Choroid plexus epithelial cell (primary cell): ENCODE results near the gene RAB44.

ENCODE experiments used
- DNase-seq: peaks from one replicate; pipeline ENCODE4 v3.0.0-alpha.2; 2010; ENCODE audit warnings: low read depth
- H3K4me3 ChIP-seq: 2 replicates; pipeline ENCODE4 v1.5.1; 2011; ENCODE audit warnings: low read depth, mild to moderate bottlenecking, control low read depth, low read length, moderate library complexity
- TF ChIP-seq, protein P1 (sequence below): conservative IDR thresholded peaks from 2 replicates; pipeline ENCODE4 v1.5.1; 2011; ENCODE audit warnings: low read depth, mild to moderate bottlenecking, control low read depth, inconsistent platforms, low read length, moderate library complexity

The RAB44 gene

DNA sequence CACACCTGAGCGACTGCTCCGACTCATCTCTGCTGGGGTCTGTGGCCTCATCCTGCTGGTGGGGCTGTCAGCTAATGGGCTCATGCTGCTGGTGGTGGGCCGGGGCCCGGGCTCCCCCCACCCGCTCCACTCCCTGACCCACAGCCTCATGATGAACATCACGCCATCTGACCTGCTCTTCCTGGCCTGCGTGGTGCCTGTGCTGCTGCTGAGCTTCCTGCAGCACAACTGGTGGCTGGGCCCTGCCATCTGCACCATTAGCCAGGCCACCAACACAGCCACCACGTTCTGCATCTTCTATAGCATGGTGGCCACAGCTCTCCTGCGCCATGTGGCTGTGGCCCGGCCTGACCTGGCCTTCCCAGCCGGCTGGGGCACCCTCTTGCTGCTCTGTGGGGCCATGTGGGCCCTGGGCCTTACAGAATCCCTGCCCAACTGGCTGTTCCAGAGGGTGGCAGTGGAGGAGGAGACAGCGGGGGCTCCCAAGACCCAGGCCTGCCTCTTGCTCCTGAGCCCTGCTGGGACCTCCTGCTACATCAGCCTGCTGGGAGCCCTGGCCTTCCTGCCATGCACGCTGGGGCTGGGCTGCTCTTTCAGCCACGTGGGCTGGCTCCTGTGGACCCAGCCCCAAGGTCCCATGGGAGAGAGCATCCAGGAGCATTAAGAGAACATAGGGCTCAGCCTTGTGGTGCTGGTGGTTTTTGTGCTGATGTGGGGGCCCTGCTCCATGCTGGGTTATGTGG is 39.6 kb downstream of the RAB44 start:
- no peak overlapping the region for H3K4me3 ChIP-seq
- DNase-seq, result no peak
- TF ChIP-seq, protein P1, sequence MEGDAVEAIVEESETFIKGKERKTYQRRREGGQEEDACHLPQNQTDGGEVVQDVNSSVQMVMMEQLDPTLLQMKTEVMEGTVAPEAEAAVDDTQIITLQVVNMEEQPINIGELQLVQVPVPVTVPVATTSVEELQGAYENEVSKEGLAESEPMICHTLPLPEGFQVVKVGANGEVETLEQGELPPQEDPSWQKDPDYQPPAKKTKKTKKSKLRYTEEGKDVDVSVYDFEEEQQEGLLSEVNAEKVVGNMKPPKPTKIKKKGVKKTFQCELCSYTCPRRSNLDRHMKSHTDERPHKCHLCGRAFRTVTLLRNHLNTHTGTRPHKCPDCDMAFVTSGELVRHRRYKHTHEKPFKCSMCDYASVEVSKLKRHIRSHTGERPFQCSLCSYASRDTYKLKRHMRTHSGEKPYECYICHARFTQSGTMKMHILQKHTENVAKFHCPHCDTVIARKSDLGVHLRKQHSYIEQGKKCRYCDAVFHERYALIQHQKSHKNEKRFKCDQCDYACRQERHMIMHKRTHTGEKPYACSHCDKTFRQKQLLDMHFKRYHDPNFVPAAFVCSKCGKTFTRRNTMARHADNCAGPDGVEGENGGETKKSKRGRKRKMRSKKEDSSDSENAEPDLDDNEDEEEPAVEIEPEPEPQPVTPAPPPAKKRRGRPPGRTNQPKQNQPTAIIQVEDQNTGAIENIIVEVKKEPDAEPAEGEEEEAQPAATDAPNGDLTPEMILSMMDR, result no peak

DNA sequence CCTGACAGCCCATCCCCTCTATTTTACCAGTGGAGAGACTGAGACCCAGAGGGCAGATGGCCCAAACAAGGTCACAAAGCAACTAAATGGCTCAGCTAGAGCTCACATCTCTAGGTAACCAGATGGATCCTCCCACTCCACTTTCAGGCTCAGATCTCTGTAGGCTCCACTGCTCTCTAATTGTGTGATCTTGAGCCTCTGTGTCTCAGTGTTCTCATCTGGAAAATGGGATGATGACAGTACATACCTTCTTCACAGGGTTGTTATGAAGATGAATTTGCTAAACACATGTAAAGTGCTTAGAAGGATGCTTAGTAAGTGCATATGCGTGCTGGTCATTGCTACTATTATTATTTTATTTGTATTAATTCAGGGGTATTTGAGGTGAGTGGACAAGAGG is 40.5 kb downstream of the RAB44 start:
- no peak for DNase-seq
- no peak overlapping the region for H3K4me3 ChIP-seq
- TF ChIP-seq, protein P1, result no peak

DNA sequence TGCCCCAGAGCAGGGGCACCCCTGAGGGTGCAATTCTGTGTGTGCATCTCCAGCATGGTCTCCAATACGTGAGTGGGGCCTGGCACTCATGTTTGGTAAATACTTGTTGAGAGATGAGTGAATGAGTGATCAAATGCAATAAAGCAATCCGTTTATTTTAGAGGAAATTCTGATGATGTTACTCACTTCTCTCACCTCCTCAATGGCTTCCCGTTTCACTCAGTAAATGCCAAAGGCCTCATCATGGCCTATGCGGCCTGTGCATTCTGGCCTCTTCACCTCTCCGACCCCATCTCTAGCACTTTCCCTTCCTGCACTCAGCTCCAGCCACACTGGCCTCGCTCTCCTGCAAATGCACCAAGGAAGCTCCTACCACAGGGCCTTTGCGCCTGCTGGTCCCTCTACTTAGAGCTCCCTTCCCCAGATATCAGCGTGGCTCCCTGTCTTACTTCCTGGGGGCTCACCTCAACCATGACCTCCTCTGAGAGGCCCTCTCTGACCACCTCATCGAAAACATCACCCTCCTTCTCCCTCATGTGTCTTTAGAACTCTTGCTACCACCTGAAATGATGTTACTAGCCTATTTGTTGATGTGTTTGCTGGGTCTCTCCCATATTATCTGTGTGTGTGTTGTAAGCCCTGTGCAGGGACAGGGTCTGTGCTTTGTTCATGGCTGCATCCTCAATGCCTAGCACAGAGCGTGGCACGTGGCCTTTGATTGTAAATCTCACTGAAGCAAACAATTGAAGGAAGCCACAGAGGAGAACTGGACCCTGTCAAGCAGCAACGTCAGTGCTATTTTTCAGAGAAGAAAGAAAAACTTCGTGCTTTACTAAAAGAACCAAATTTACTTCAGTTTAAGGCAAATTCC is 42.6 kb downstream of the RAB44 start:
- TF ChIP-seq, protein P1, result no peak
- no peak for DNase-seq
- no peak overlapping the region for H3K4me3 ChIP-seq

DNA sequence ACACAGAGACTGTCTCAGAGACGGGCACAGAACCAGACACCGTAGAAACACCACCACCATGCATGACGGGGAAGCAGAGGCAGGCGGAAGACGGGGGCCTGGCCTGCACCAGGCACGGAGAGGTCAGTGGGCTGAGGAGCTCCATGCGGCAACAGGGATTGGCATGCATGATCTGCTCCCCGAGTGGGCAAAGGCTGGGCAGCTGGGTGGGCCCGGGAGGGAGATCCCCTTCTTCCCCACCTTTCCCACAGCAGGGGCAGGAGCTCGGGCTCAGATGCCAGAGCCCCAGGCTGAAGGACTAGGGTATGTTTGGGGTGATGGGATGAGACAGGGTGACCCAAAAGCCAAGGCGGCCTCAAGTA is 43.2 kb downstream of the RAB44 start:
- DNase-seq, result no peak
- TF ChIP-seq, protein P1, result no peak
- H3K4me3 ChIP-seq, result no peak overlapping the region

DNA sequence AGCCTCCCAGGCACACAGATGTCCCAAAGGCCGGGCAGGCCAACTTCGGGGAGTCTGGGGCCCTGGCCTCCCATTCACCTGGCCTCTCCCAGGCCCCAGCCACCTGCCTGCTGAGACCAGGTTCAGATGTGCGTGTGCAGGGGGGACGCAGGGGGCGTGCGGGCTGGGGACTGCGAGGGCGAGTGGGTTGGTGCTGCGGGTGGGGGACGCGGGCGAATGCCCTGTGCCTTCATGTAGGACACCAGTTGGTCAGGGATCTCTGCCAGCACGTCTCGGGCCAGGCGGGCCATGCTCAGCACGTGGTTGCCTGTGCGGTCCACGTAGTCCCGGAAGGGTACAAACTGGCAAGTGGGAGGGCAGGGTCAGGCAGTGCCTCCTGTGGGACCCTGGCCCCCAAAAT is 44.5 kb downstream of the RAB44 start:
- no peak for DNase-seq
- TF ChIP-seq, protein P1, result no peak
- no peak overlapping the region for H3K4me3 ChIP-seq

DNA sequence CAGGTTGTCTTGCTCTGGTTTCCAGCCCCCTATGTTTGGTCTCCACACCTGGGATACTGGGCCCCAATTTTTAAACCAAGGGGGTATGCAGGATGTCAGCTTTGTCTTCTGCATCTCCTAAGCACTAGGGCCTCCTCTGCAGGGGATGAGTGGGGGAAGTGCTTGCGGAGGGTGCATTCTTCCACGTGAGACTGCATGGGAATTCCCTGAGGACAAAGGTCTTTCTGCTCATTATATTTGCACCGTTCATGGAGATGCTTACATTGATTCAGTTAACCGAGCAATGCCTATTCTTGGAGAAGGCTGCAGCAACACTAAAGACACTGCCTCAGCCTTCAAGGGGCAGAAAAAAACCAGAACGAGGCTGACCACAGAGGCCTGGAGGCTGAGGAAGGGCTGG is 45.4 kb downstream of the RAB44 start:
- no peak overlapping the region for H3K4me3 ChIP-seq
- DNase-seq, result no peak
- TF ChIP-seq, protein P1, result no peak
